Fibroblast of lung (primary cell): ENCODE results near the gene KLHL12. TPM values are rescaled to one million over a fixed set of nuclear protein-coding genes. Genes with fewer than 3 reads are reported as not detected.

Source experiments
- DNase-seq, 2 donors: peaks; one replicate each; pipeline versions ENCODE4 v3.0.0 to v3.0.0-alpha.2; 2010; ENCODE audit warnings: low read depth in 2 of 2
- H2AFZ ChIP-seq: 2 replicates; pipeline ENCODE4 v1.5.1; 2012; ENCODE audit warnings: low read length, control low read depth, inconsistent platforms
- H3K27ac ChIP-seq: 2 replicates; pipeline ENCODE4 v1.5.1; 2011; ENCODE audit warnings: low read length, control low read depth; ENCODE audit not compliant: insufficient read depth
- H3K27me3 ChIP-seq: 2 replicates; pipeline ENCODE4 v1.5.1; 2011; ENCODE audit warnings: mild to moderate bottlenecking, low read length; ENCODE audit not compliant: control insufficient read depth, insufficient read depth
- H3K36me3 ChIP-seq: 2 replicates; pipeline ENCODE4 v1.5.1; 2011; ENCODE audit warnings: low read length; ENCODE audit not compliant: control insufficient read depth, insufficient read depth
- H3K4me1 ChIP-seq: 2 replicates; pipeline ENCODE4 v1.5.1; 2011; ENCODE audit warnings: low read length; ENCODE audit not compliant: control insufficient read depth, insufficient read depth; ENCODE audit errors: extremely low read depth
- H3K4me2 ChIP-seq: 2 replicates; pipeline ENCODE4 v1.5.1; 2011; ENCODE audit warnings: low read length, control low read depth; ENCODE audit not compliant: insufficient read depth; ENCODE audit errors: extremely low read depth
- H3K4me3 ChIP-seq, 4 experiments: fragments of 200-600 bp in 1 of 4; sonication (generic) in 1 of 4; replicated peaks in 1 of 4; 2 replicates each; pipeline ENCODE4 v1.5.1; 2011 to 2016; ENCODE audit warnings: low read length in 4 of 4, low read depth in 3 of 4, mild to moderate bottlenecking in 3 of 4, control low read depth in 2 of 4, inconsistent platforms in 1 of 4, mixed read lengths in 1 of 4; ENCODE audit not compliant: insufficient read depth in 1 of 4; ENCODE audit errors: control extremely low read depth in 1 of 4
- H3K79me2 ChIP-seq: 2 replicates; pipeline ENCODE4 v1.5.1; 2012; ENCODE audit warnings: mild to moderate bottlenecking, low read length, inconsistent platforms; ENCODE audit not compliant: control insufficient read depth, insufficient read depth
- H3K9ac ChIP-seq: 2 replicates; pipeline ENCODE4 v1.5.1; 2011; ENCODE audit warnings: mild to moderate bottlenecking, low read length, control low read depth; ENCODE audit not compliant: insufficient read depth
- H3K9me3 ChIP-seq: 2 replicates; pipeline ENCODE4 v1.5.1; 2012; ENCODE audit warnings: low read depth, low read length; ENCODE audit not compliant: control insufficient read depth, insufficient read depth
- H4K20me1 ChIP-seq: 2 replicates; pipeline ENCODE4 v1.5.1; 2011; ENCODE audit warnings: low read length; ENCODE audit not compliant: control insufficient read depth, insufficient read depth; ENCODE audit errors: extremely low read depth
- CTCF ChIP-seq, 2 donors: IDR thresholded peaks in 1 of 2; conservative IDR thresholded peaks in 1 of 2; 1 replicate in 1 of 2; 2 replicates in 1 of 2; pipeline ENCODE4 v1.5.1; 2011 to 2012; ENCODE audit warnings: low read length in 2 of 2, control low read depth in 1 of 2, inconsistent platforms in 1 of 2, low read depth in 1 of 2, mild to moderate bottlenecking in 1 of 2
- EZH2 ChIP-seq: IDR thresholded peaks from 2 replicates; pipeline ENCODE4 v1.5.1; 2012; ENCODE audit warnings: low read length, control low read depth, mild to moderate bottlenecking; ENCODE audit errors: missing control alignments
- polyA plus RNA-seq, 2 donors: library from polyadenylated mRNA; depleted of rRNA in 1 of 2; stranded (reverse) in 1 of 2; unstranded in 1 of 2; fragments of >200 nt; gene quantifications; 2 replicates each; pipeline ENCODE4 v1.2.1, GENCODE V29; 2011 to 2012; ENCODE audit warnings: missing spikeins in 1 of 2
- total RNA-seq: library from RNA; depleted of rRNA; stranded (reverse); fragments of >200 nt; gene quantifications from 2 replicates; pipeline ENCODE4 v1.2.1, GENCODE V29; 2014

Gene KLHL12
- total and polyA plus RNA-seq, 2 donors (not counting 1 experiment from before 2014, with no cell fraction given), result 46.3 to 55.5 TPM

GRCh38 chr1:202888531-202889360 is 38.3 kb downstream of the KLHL12 start, which contains the start of gene RABIF:
TSS of gene RABIF (minus strand) at chr1:202889149. CDS start at chr1:202889098, 51 bp downstream.
- peak within 1 kb of the TSS; percentile 55 to 82 (median 74) for H3K4me3 ChIP-seq

GRCh38 chr1:202888221-202888530 is 38.9 kb downstream of the KLHL12 start:
- Histone ChIP-seq H3K27me3 (no peaks in the 10 kb centered on the region), H3K4me3 (peak overlapping the region; percentile 55 to 82 (median 74)), H3K4me1 (no peaks in the 10 kb centered on the region), H3K9me3 (no peaks in the 10 kb centered on the region), H3K27ac (peak overlapping the region; percentile 48), H3K36me3 (peaks cover 5% of the 10 kb centered on the region), H3K4me2 (peak overlapping the region; percentile 72), H2AFZ (peak overlapping the region; percentile 82), H3K79me2 (peaks cover 11% of the 10 kb centered on the region), H3K9ac (peak overlapping the region; percentile 75), H4K20me1 (no peaks in the 10 kb centered on the region)
- peak; percentile 17 to 61 for DNase-seq
- TF ChIP-seq EZH2 (no peak), CTCF (conservative IDR thresholded peaks at IDR 0.05 in 1 of 2, IDR thresholded peaks at IDR 0.05 in 1 of 2; ENCODE audit: low read depth in 1 of 2, low read length in 2 of 2) (no peak)

More at GRCh38 chr1:202888531-202889360, 38.3 kb downstream of the KLHL12 start, which contains the start of gene RABIF:
- Histone ChIP-seq H3K9me3 (no peaks in the 10 kb centered on the region), H3K36me3 (peaks cover 5% of the 10 kb centered on the region), H3K4me2 (peak within 1 kb of the TSS; percentile 97), H3K79me2 (peaks cover 11% of the 10 kb centered on the region), H2AFZ (peak within 1 kb of the TSS; percentile 92), H3K27me3 (no peaks in the 10 kb centered on the region), H4K20me1 (no peaks in the 10 kb centered on the region), H3K27ac (peak within 1 kb of the TSS; percentile 48), H3K4me1 (no peaks in the 10 kb centered on the region), H3K9ac (peak within 1 kb of the TSS; percentile 75)
- TF ChIP-seq CTCF (conservative IDR thresholded peaks at IDR 0.05 in 1 of 2, IDR thresholded peaks at IDR 0.05 in 1 of 2; ENCODE audit: low read depth in 1 of 2, low read length in 2 of 2) (peak in 1 of 2 donors; percentile 36), EZH2 (no peak)
- peak; percentile 89 to 91 for DNase-seq

GRCh38 chr1:202880961-202881460 is 46.0 kb downstream of the KLHL12 start:
- Histone ChIP-seq H3K36me3 (peaks cover 5% of the 10 kb centered on the region), H3K4me3 (no peak overlapping the region), H3K79me2 (peaks cover 3% of the 10 kb centered on the region), H3K27ac (no peak overlapping the region), H3K9me3 (no peaks in the 10 kb centered on the region), H4K20me1 (no peaks in the 10 kb centered on the region), H3K27me3 (no peaks in the 10 kb centered on the region), H3K9ac (no peak overlapping the region), H2AFZ (no peak overlapping the region), H3K4me2 (no peak overlapping the region), H3K4me1 (no peaks in the 10 kb centered on the region)
- TF ChIP-seq EZH2 (no peak), CTCF (conservative IDR thresholded peaks at IDR 0.05 in 1 of 2, IDR thresholded peaks at IDR 0.05 in 1 of 2; ENCODE audit: low read depth in 1 of 2, low read length in 2 of 2) (no peak)
- no peak for DNase-seq
